OCI-LY7 (cell line): ENCODE data around the gene DPEP1.

Source experiments
- CTCF ChIP-seq: fragments of 200-600 bp; sonication (generic); conservative IDR thresholded peaks from 2 replicates; pipeline ENCODE4 v1.5.1; 2014; ENCODE audit warnings: mild to moderate bottlenecking, antibody characterized with exemption, low read length, moderate library complexity, mixed read lengths
- EZH2phosphoT487 ChIP-seq: fragments of 200-600 bp; sonication (generic); IDR thresholded peaks from 2 replicates; pipeline ENCODE4 v1.6.1; 2018; ENCODE audit warnings: low read depth, borderline replicate concordance, mild to moderate bottlenecking, mixed run types, antibody characterized with exemption, low read length, moderate library complexity, mixed read lengths

- TF ChIP-seq CTCF = no peak
- TF ChIP-seq EZH2phosphoT487 = no peak
These were observed 16.6 kb downstream of the DPEP1 start for GRCh38 chr16:89629827-89630610.
